HepG2 (cell line): Measurements from ENCODE around the gene ANKS1A. TPM values are rescaled to one million over a fixed set of nuclear protein-coding genes. Genes with fewer than 3 reads are reported as not detected.

ENCODE experiments used
- ATAC-seq: fragments of 200-7000 bp; cut with Tn5 transposase; 3 replicates; pipeline ENCODE4 v1.9.1; 2020; ENCODE audit warnings: mild to moderate bottlenecking, moderate library complexity
- BruUV-seq: library from RNA; stranded (reverse); fragments of 400-500 nt; replicated peaks from 2 replicates; lab custom pipeline; 2021; lab: Mats Ljungman, UMichigan
- CTCF ChIA-PET: fragments of 300-600 bp; formaldehyde crosslinking; extraction: SDS; loops from one replicate; lab custom pipeline; 2021; ENCODE audit warnings: low total read pairs, inconsistent platforms, low intra/inter-chr PET ratio; lab: Yijun Ruan, JAX
- POLR2A ChIA-PET: fragments of 350-600 bp; sonication (Branson Sonifier 250); formaldehyde crosslinking; loops from one replicate; lab custom pipeline; 2020; ENCODE audit warnings: antibody characterized with exemption, inconsistent platforms; lab: Yijun Ruan, JAX
- DNase-seq: peaks from one replicate; pipeline ENCODE4 v3.0.0-alpha.2; 2015; ENCODE audit warnings: low spot score
- FAIRE-seq: peaks from 3 replicates; lab custom pipeline; 2011; peaks lifted over from hg19 to GRCh38; lab: Jason Lieb, UNC
- H2AFZ ChIP-seq: one replicate; pipeline ENCODE4 v1.6.1; 2011; ENCODE audit warnings: low read length, inconsistent platforms
- H3K27ac ChIP-seq: fragments of 300-600 bp; 3 replicates; pipeline ENCODE4 v1.8.0; 2011; ENCODE audit warnings: mixed run types, mild to moderate bottlenecking, mixed read lengths, low read length, inconsistent platforms; ENCODE audit not compliant: insufficient read depth; ENCODE audit errors: extremely low read length
- H3K27me3 ChIP-seq, 2 experiments: fragments of 200-600 bp in 1 of 2; 2 replicates in 1 of 2; 3 replicates in 1 of 2; pipeline versions ENCODE4 v1.6.0 to v1.8.0; 2011; ENCODE audit warnings: low read length in 2 of 2, mild to moderate bottlenecking in 2 of 2, moderate library complexity in 2 of 2, inconsistent platforms in 1 of 2; ENCODE audit not compliant: insufficient read depth in 2 of 2, control insufficient read depth in 1 of 2
- H3K36me3 ChIP-seq, 2 experiments: fragments of 200-600 bp in 1 of 2; replicated peaks in 1 of 2; 2 replicates in 1 of 2; 3 replicates in 1 of 2; pipeline versions ENCODE4 v1.5.1 to v1.8.0; 2011; ENCODE audit warnings: low read length in 2 of 2, inconsistent platforms in 1 of 2; ENCODE audit not compliant: insufficient read depth in 2 of 2, control insufficient read depth in 1 of 2
- H3K4me1 ChIP-seq: 2 replicates; pipeline ENCODE4 v1.5.1; 2012; ENCODE audit warnings: low read length, inconsistent platforms; ENCODE audit not compliant: insufficient read depth
- H3K4me2 ChIP-seq: 2 replicates; pipeline ENCODE4 v1.6.0; 2011; ENCODE audit warnings: low read depth, low read length, inconsistent platforms
- H3K4me3 ChIP-seq, 3 experiments: fragments of 200-600 bp in 1 of 3; sonication (generic), shearing (Covaris generic) in 1 of 3; replicated peaks in 1 of 3; 2 replicates each; pipeline ENCODE4 v1.5.1; 2011 to 2016; ENCODE audit warnings: low read length in 3 of 3, inconsistent platforms in 2 of 3, low read depth in 2 of 3, mild to moderate bottlenecking in 2 of 3, control low read depth in 1 of 3, mixed read lengths in 1 of 3; ENCODE audit not compliant: insufficient read depth in 1 of 3
- H3K79me2 ChIP-seq: one replicate; pipeline ENCODE4 v1.6.1; 2011; ENCODE audit warnings: low read length, inconsistent platforms; ENCODE audit not compliant: insufficient read depth
- H3K9ac ChIP-seq: 2 replicates; pipeline ENCODE4 v1.6.0; 2011; ENCODE audit warnings: mild to moderate bottlenecking, low read depth, low read length, inconsistent platforms; ENCODE audit not compliant: insufficient read depth
- H3K9me3 ChIP-seq: 2 replicates; pipeline ENCODE4 v1.5.1; 2012; ENCODE audit warnings: mild to moderate bottlenecking, low read length
- H4K20me1 ChIP-seq: 2 replicates; pipeline ENCODE4 v1.6.0; 2011; ENCODE audit warnings: inconsistent platforms, mild to moderate bottlenecking, low read length, moderate library complexity; ENCODE audit not compliant: insufficient read depth
- CSRNP1 ChIP-seq: sonication (generic); formaldehyde crosslinking; IDR thresholded peaks from 2 replicates; pipeline ENCODE4 v1.8.1; 2023; ENCODE audit warnings: mild to moderate bottlenecking, missing genetic modification reagents
- ELF3 ChIP-seq: IDR thresholded peaks from 2 replicates; pipeline ENCODE4 v1.6.1; 2016; ENCODE audit warnings: missing genetic modification reagents, missing compliant biosample characterization
- FOSL2 ChIP-seq: sonication (generic); formaldehyde crosslinking; IDR thresholded peaks from 2 replicates; pipeline ENCODE4 v1.4.0; 2020; ENCODE audit warnings: missing genetic modification reagents
- FOXO1 ChIP-seq: sonication (generic); formaldehyde crosslinking; IDR thresholded peaks from 2 replicates; pipeline ENCODE4 v1.4.0; 2020; ENCODE audit warnings: missing genetic modification reagents
- PREB ChIP-seq: sonication (generic); formaldehyde crosslinking; IDR thresholded peaks from 2 replicates; pipeline ENCODE4 v1.4.0; 2020; ENCODE audit warnings: missing genetic modification reagents
- RBM22 ChIP-seq: fragments of 200-400 bp; formaldehyde crosslinking; optimal IDR thresholded peaks from 2 replicates; pipeline ENCODE3; 2017; ENCODE audit warnings: mild to moderate bottlenecking, low read length, moderate library complexity
- REST ChIP-seq, 2 experiments: IDR thresholded peaks; 2 replicates each; pipeline ENCODE4 v1.6.1; 2011 to 2012; ENCODE audit warnings: low read length in 2 of 2, borderline replicate concordance in 1 of 2, low read depth in 1 of 2, mild to moderate bottlenecking in 1 of 2, moderate library complexity in 1 of 2
- ZBTB7A ChIP-seq: sonication (generic); formaldehyde crosslinking; IDR thresholded peaks from 2 replicates; pipeline ENCODE4 v1.8.0; 2022; ENCODE audit warnings: mild to moderate bottlenecking, missing genetic modification reagents
- ZFAT ChIP-seq: sonication (generic); formaldehyde crosslinking; conservative IDR thresholded peaks from 2 replicates; pipeline ENCODE4 v1.8.1; 2023; ENCODE audit warnings: missing genetic modification reagents, inconsistent platforms
- ZNF430 ChIP-seq: sonication (generic); formaldehyde crosslinking; IDR thresholded peaks from 2 replicates; pipeline ENCODE4 v1.9.0; 2021; ENCODE audit warnings: mild to moderate bottlenecking, missing genetic modification reagents
- ZNF83 ChIP-seq: sonication (generic); formaldehyde crosslinking; IDR thresholded peaks from 2 replicates; pipeline ENCODE4 v1.4.0; 2020; ENCODE audit warnings: missing genetic modification reagents, mild to moderate bottlenecking, borderline replicate concordance
- WGBS: methylation state at CpG from one replicate; pipeline ENCODE4 v1.1.6; 2017; ENCODE audit warnings: low lambda C conversion rate; 5-methylcytosine and 5-hydroxymethylcytosine counted together
- in situ Hi-C: cut with HindIII; loops from 2 replicates; pipeline ENCODE4 v1.10.0; 2017; ENCODE audit warnings: low pct_unique_long_range_greater_than_20kb; ENCODE audit not compliant: extremely low pct_ligation_motif_present
- intact Hi-C: fragments of 100-400 bp; cut with micrococcal nuclease; formaldehyde crosslinking; loops from one replicate; pipeline ENCODE4 v1.10.0; 2022; ENCODE audit not compliant: unreplicated experiment
- polyA plus RNA-seq, 8 experiments: library from polyadenylated mRNA; depleted of rRNA in 3 of 8; stranded (reverse) in 7 of 8; unstranded in 1 of 8; fragments of >200 nt; fragmentation: Illumina TruSeq in 4 of 8; extraction: Trizol in 4 of 8; gene quantifications; 2 replicates each; pipeline versions ENCODE4 v1.2.1 to v1.2.3, GENCODE V29; 2011 to 2016; ENCODE audit warnings: low read depth in 4 of 8, missing spikeins in 1 of 8, mixed read lengths in 1 of 8; ENCODE audit not compliant: insufficient read depth in 1 of 8
- total RNA-seq, 5 experiments: library from RNA; depleted of rRNA; stranded (reverse); fragments of >200 nt; fragmentation: Illumina TruSeq; extraction: Trizol; gene quantifications; 2 replicates each; pipeline ENCODE4 v1.2.3, GENCODE V29; 2016; ENCODE audit warnings: low read depth in 1 of 5

The ANKS1A gene
- total and polyA plus RNA-seq, 2 of the 13 experiments (the other 11 are each of a cell fraction or from before 2014, with no cell fraction given), result 7.2 to 15.1 TPM

DNA sequence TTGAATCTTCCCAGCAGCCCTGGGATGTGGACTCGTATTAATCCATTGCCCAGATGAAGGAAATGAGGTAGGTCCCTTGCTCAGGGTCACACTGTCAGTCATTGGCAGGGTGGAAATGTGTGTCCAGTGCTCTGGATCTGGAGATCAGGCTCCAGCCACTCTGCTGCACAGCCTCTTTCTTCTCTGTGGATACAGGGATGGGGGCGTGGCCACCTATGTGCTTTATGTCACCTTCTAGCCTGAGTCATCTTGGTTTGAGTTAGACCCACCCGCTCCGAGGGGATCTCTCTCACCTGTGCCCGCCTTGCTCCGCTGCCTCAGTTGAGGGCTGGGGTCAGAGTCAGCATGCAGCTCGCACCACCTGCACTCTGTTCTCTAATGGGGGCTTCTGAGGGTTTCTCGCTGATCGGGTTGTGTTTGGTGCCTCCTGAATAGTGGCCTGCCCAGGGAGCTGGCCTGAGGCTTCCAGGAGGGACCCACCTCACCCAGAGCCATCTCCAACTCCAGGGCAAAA, 172.1 kb downstream of the ANKS1A start:
- Histone ChIP-seq H3K4me2 (no peak overlapping the region), H3K27me3 (no peaks in the 10 kb centered on the region), H3K4me3 (no peak overlapping the region), H3K9ac (no peak overlapping the region), H3K9me3 (no peaks in the 10 kb centered on the region), H3K79me2 (no peaks in the 10 kb centered on the region), H3K27ac (no peak overlapping the region), H3K36me3 (peaks cover 16 to 18% of the 10 kb centered on the region in 2 experiments; a peak in 4 of 5 replicates), H2AFZ (no peak overlapping the region), H3K4me1 (no peaks in the 10 kb centered on the region), H4K20me1 (no peaks in the 10 kb centered on the region)
- no peak for DNase-seq
- no TSS peak for BruUV-seq
- intact Hi-C loops (no loop called here), in situ Hi-C loops (no loop called here)
- WGBS, result 98% methylated on average over 9 of the region's 9 CpGs
- TF ChIP-seq RBM22, result peak; percentile 17
- no peak for TF ChIP-seq CSRNP1 (CRISPR knock-in tag)
- FAIRE-seq, result no peak
- ATAC-seq, result no peak
- ChIA-PET POLR2A (no interaction called here), CTCF (no interaction called here)

DNA sequence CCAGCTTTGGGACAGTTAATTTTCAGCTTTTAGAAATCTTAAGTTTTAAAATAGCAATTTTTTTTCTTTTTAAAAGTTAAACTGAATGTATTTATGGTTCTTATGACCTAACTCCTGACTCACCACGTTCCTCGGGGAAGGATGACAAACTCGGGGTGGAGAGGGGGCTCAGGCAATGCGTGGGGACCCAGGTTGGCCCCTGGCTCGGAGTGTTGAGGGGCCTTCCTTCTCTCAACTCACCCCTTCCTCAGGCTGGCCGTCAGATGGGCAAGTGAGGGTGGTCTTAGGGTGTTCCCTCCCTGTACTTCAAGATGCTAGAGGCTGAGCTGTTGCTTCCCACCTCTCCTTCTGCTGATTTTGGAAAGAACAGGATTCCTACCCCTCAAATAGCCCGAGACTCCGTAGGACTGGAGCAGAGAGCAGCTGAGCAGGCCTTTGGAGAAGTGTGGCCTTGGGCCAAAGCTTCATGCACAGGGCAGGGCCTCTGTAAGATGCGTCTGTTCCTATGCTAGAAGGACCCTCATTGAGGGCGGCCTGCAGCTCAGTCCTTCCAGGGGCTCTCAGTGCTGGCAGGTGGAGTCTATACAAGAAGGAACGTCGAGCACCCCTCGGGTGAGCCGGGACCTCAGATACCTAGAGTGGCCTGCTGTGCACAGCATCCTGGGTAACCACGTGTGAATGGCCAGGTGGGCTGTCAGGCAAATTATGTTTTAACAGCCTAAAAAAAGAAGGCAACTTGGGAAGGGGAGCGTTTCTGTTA, 172.8 kb downstream of the ANKS1A start:
- no peak for FAIRE-seq
- TF ChIP-seq ELF3 (CRISPR knock-in tag), result no peak
- no peak for TF ChIP-seq REST (IDR thresholded peaks at IDR 0.05; ENCODE audit: borderline replicate concordance in 1 of 2, low read depth in 1 of 2, low read length in 2 of 2)
- TF ChIP-seq ZNF430 (CRISPR knock-in tag), result no peak
- no peak for TF ChIP-seq FOSL2 (CRISPR knock-in tag)
- no peak for TF ChIP-seq FOXO1 (CRISPR knock-in tag)
- TF ChIP-seq ZBTB7A (CRISPR knock-in tag), result no peak
- no peak for TF ChIP-seq ZNF83 (CRISPR knock-in tag)
- TF ChIP-seq PREB (CRISPR knock-in tag), result no peak
- no peak for TF ChIP-seq ZFAT (CRISPR knock-in tag)

More for the DNA sequence above, 172.8 kb downstream of the ANKS1A start:
- H3K27me3 ChIP-seq, result no peaks in the 10 kb centered on the region
- no peaks in the 10 kb centered on the region for H4K20me1 ChIP-seq
- H3K36me3 ChIP-seq, result peaks cover 16 to 18% of the 10 kb centered on the region in 2 experiments; a peak in 4 of 5 replicates
- H3K9me3 ChIP-seq, result no peaks in the 10 kb centered on the region
- H3K9ac ChIP-seq, result no peak overlapping the region
- H2AFZ ChIP-seq, result no peak overlapping the region
- no peak overlapping the region for H3K4me2 ChIP-seq
- 93% methylated on average over 16 of the region's 16 CpGs for WGBS
- intact Hi-C loops, result no loop called here
- H3K27ac ChIP-seq, result no peak overlapping the region
- in situ Hi-C loops, result no loop called here
- H3K79me2 ChIP-seq, result no peaks in the 10 kb centered on the region
- ChIA-PET POLR2A (no interaction called here), CTCF (no interaction called here)
- no TSS peak for BruUV-seq
- no peaks in the 10 kb centered on the region for H3K4me1 ChIP-seq
- ATAC-seq, result no peak
- DNase-seq, result no peak
- no peak overlapping the region for H3K4me3 ChIP-seq
